SK-N-MC (cell line): ENCODE results near the gene ELMO3.

Source experiments
- EZH2 ChIP-seq: fragments of 200-600 bp; sonication (generic); IDR thresholded peaks from one replicate; pipeline ENCODE4 v1.6.1; 2017; ENCODE audit warnings: antibody characterized with exemption
- FOXP2 ChIP-seq: optimal IDR thresholded peaks from 2 replicates; pipeline ENCODE3; 2011; ENCODE audit warnings: mild to moderate bottlenecking, moderate library complexity; ENCODE audit not compliant: insufficient read depth; ENCODE audit errors: extremely low read length, control extremely low read depth
- POLR2AphosphoS5 ChIP-seq: IDR thresholded peaks from 2 replicates; pipeline ENCODE4 v1.6.1; 2012; ENCODE audit warnings: mild to moderate bottlenecking, low read depth, low read length, borderline replicate concordance

GRCh38 chr16:67187175-67187890 is 11.6 kb upstream of the ELMO3 start:
- TF ChIP-seq EZH2, result no peak
- TF ChIP-seq POLR2AphosphoS5, result no peak
- no peak for TF ChIP-seq FOXP2
